PC-9 (cell line): ENCODE results near the gene MACROH2A1.

Experiments used
- EZH2 ChIP-seq: fragments of 200-600 bp; sonication (generic); IDR thresholded peaks from 2 replicates; pipeline ENCODE4 v1.8.0; 2017; ENCODE audit warnings: antibody characterized with exemption, low read depth
- TF ChIP-seq, protein P1 (sequence below): fragments of 200-600 bp; sonication (generic); conservative IDR thresholded peaks from 2 replicates; pipeline ENCODE4 v1.6.1; 2017; ENCODE audit warnings: mixed run types, antibody characterized with exemption, mild to moderate bottlenecking, moderate library complexity

DNA sequence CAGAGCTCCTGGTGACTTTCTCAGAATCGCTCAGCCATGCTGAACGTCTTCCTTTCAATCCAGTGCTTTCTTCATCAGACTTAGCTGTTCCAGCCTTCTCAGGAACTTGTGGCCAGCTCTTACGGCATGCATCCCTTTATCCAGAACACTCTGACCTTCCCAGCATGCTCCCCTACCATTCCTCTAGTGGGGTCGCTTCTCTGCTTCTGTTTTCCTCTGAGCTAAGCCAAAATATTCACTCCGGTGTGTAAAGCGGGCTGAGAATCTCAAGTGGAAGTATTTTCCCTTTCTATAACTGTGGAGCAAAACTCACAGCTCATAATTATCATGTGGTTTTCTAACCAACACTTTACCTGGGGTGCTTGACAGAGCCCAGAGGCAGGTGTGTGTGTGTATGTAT lies 41.9 kb upstream of the MACROH2A1 start:
- TF ChIP-seq, protein P1, sequence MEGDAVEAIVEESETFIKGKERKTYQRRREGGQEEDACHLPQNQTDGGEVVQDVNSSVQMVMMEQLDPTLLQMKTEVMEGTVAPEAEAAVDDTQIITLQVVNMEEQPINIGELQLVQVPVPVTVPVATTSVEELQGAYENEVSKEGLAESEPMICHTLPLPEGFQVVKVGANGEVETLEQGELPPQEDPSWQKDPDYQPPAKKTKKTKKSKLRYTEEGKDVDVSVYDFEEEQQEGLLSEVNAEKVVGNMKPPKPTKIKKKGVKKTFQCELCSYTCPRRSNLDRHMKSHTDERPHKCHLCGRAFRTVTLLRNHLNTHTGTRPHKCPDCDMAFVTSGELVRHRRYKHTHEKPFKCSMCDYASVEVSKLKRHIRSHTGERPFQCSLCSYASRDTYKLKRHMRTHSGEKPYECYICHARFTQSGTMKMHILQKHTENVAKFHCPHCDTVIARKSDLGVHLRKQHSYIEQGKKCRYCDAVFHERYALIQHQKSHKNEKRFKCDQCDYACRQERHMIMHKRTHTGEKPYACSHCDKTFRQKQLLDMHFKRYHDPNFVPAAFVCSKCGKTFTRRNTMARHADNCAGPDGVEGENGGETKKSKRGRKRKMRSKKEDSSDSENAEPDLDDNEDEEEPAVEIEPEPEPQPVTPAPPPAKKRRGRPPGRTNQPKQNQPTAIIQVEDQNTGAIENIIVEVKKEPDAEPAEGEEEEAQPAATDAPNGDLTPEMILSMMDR = no peak
- no peak for TF ChIP-seq EZH2
